HEK293 (cell line): ENCODE results near the gene SCN8A.

Source experiments
- CTCF ChIA-PET: fragments of 350-600 bp; formaldehyde crosslinking; extraction: SDS; loops from one replicate; lab custom pipeline; 2021; ENCODE audit warnings: antibody characterized with exemption; lab: Yijun Ruan, JAX
- POLR2A ChIA-PET: fragments of 300-600 bp; formaldehyde crosslinking; extraction: SDS; loops from one replicate; lab custom pipeline; 2020; ENCODE audit warnings: antibody characterized with exemption, inconsistent platforms; lab: Yijun Ruan, JAX
- H3K27ac ChIP-seq: fragments of 200-500 bp; sonication (Bioruptor generic); 2 replicates; pipeline ENCODE4 v1.5.1; 2014; ENCODE audit warnings: low read depth, low read length, control low read depth, inconsistent platforms; ENCODE audit errors: extremely low read depth
- H3K36me3 ChIP-seq, 2 experiments: fragments of 200-500 bp in 1 of 2; sonication (Bioruptor generic) in 1 of 2; 1 replicate in 1 of 2; 2 replicates in 1 of 2; pipeline ENCODE4 v1.5.1; 2014 to 2017; ENCODE audit warnings: inconsistent platforms in 2 of 2, low read length in 2 of 2; ENCODE audit not compliant: control insufficient read depth in 2 of 2, insufficient read depth in 1 of 2
- H3K4me1 ChIP-seq: fragments of 200-500 bp; sonication (Bioruptor generic); 2 replicates; pipeline ENCODE4 v1.5.1; 2014; ENCODE audit warnings: mild to moderate bottlenecking, low read length, inconsistent platforms; ENCODE audit not compliant: control insufficient read depth, insufficient read depth
- H3K4me3 ChIP-seq: 2 replicates; pipeline ENCODE4 v1.5.1; 2011; ENCODE audit warnings: low read depth, mild to moderate bottlenecking, control low read depth, low read length, moderate library complexity
- H3K9me3 ChIP-seq: fragments of 200-500 bp; sonication (Bioruptor generic); 2 replicates; pipeline ENCODE4 v1.5.1; 2014; ENCODE audit warnings: low read depth, low read length, inconsistent platforms; ENCODE audit not compliant: control insufficient read depth, insufficient read depth
- BCL11B ChIP-seq: fragments of 450-650 bp; formaldehyde crosslinking; IDR thresholded peaks from 2 replicates; pipeline ENCODE4 v1.5.1; 2016; ENCODE audit warnings: low read depth, missing biosample characterization, missing genetic modification characterization
- GLIS1 ChIP-seq: fragments of 450-650 bp; formaldehyde crosslinking; IDR thresholded peaks from 2 replicates; pipeline ENCODE4 v1.5.1; 2016; ENCODE audit warnings: missing biosample characterization, missing genetic modification characterization
- MYNN ChIP-seq: fragments of 450-650 bp; formaldehyde crosslinking; IDR thresholded peaks from 2 replicates; pipeline ENCODE4 v1.5.1; 2016; ENCODE audit warnings: missing biosample characterization, missing genetic modification characterization, borderline replicate concordance
- PRDM10 ChIP-seq: fragments of 450-650 bp; formaldehyde crosslinking; IDR thresholded peaks from 2 replicates; pipeline ENCODE4 v1.5.1; 2016; ENCODE audit warnings: missing biosample characterization, missing genetic modification characterization
- PRDM2 ChIP-seq: fragments of 450-650 bp; formaldehyde crosslinking; IDR thresholded peaks from 2 replicates; pipeline ENCODE4 v1.5.1; 2016; ENCODE audit warnings: missing biosample characterization, missing genetic modification characterization, borderline replicate concordance
- ZFHX2 ChIP-seq: fragments of 450-650 bp; formaldehyde crosslinking; conservative IDR thresholded peaks from 2 replicates; pipeline ENCODE4 v1.5.1; 2016; ENCODE audit warnings: missing biosample characterization, missing genetic modification characterization
- ZNF132 ChIP-seq: fragments of 450-650 bp; formaldehyde crosslinking; IDR thresholded peaks from 2 replicates; pipeline ENCODE4 v1.5.1; 2017; ENCODE audit warnings: missing biosample characterization, missing genetic modification characterization, borderline replicate concordance
- ZNF426 ChIP-seq: fragments of 450-650 bp; formaldehyde crosslinking; IDR thresholded peaks from 2 replicates; pipeline ENCODE4 v1.5.1; 2017; ENCODE audit warnings: missing biosample characterization, missing genetic modification characterization, mild to moderate bottlenecking, inconsistent platforms, moderate library complexity
- ZNF433 ChIP-seq: fragments of 450-650 bp; formaldehyde crosslinking; IDR thresholded peaks from 2 replicates; pipeline ENCODE4 v1.5.1; 2016; ENCODE audit warnings: missing biosample characterization, missing genetic modification characterization, low read depth
- ZNF529 ChIP-seq: fragments of 450-650 bp; formaldehyde crosslinking; IDR thresholded peaks from 2 replicates; pipeline ENCODE4 v1.5.1; 2017; ENCODE audit warnings: missing genetic modification characterization, missing biosample characterization; ENCODE audit not compliant: insufficient replicate concordance
- ZNF645 ChIP-seq: fragments of 450-650 bp; formaldehyde crosslinking; IDR thresholded peaks from 2 replicates; pipeline ENCODE4; 2016; ENCODE audit warnings: missing biosample characterization, missing genetic modification characterization
- ZNF692 ChIP-seq: fragments of 450-650 bp; formaldehyde crosslinking; IDR thresholded peaks from 2 replicates; pipeline ENCODE4 v1.5.1; 2016; ENCODE audit warnings: missing biosample characterization, missing genetic modification characterization
- ZNF837 ChIP-seq: fragments of 450-650 bp; formaldehyde crosslinking; IDR thresholded peaks from 2 replicates; pipeline ENCODE4 v1.5.1; 2016; ENCODE audit warnings: missing biosample characterization, missing genetic modification characterization

The SCN8A gene

GRCh38 chr12:51744957-51745356 lies 153.9 kb downstream of the SCN8A start:
- Histone ChIP-seq H3K27ac (no peak overlapping the region), H3K36me3 (peaks cover 0 to 3% of the 10 kb centered on the region in 2 experiments; a peak in 1 of 3 replicates), H3K4me1 (no peaks in the 10 kb centered on the region), H3K4me3 (no peak overlapping the region), H3K9me3 (no peaks in the 10 kb centered on the region)
- no peak for TF ChIP-seq ZNF645 (tag by site-specific recombination)
- no peak for TF ChIP-seq ZNF426 (tag by site-specific recombination)
- ChIA-PET CTCF (interaction anchor here (0.8 kb wide), 1 partner anchor 11 kb away, joined by 3 read pairs; no protein-coding TSS in a partner anchor), POLR2A (no interaction called here)

- TF ChIP-seq PRDM2 (tag by site-specific recombination) (no peak), GLIS1 (tag by site-specific recombination) (no peak), ZNF433 (tag by site-specific recombination) (no peak), MYNN (tag by site-specific recombination) (no peak), ZNF132 (tag by site-specific recombination) (no peak), ZNF692 (tag by site-specific recombination) (no peak), ZFHX2 (no peak), BCL11B (tag by site-specific recombination) (no peak), PRDM10 (tag by site-specific recombination) (no peak), ZNF837 (tag by site-specific recombination) (no peak), ZNF529 (tag by site-specific recombination) (no peak)
- Histone ChIP-seq H3K4me1 (no peaks in the 10 kb centered on the region), H3K4me3 (no peak overlapping the region), H3K9me3 (no peaks in the 10 kb centered on the region), H3K36me3 (peaks cover 0 to 3% of the 10 kb centered on the region in 2 experiments; a peak in 1 of 3 replicates), H3K27ac (no peak overlapping the region)
- POLR2A ChIA-PET = no interaction called here
- CTCF ChIA-PET = interaction anchor here (0.6 to 0.9 kb wide), 2 partner anchors 10 to 134 kb away, joined by 3 read pairs; no protein-coding TSS in a partner anchor
Observed at GRCh38 chr12:51746416-51746815, 155.4 kb downstream of the SCN8A start.
